Osteoblast (primary cell): ENCODE measurements around the gene CCDC102B. TPM values are rescaled to one million over a fixed set of nuclear protein-coding genes. Genes with fewer than 3 reads are reported as not detected.

Experiments used
- DNase-seq: peaks from one replicate; pipeline ENCODE4 v3.0.0; 2011; ENCODE audit warnings: low spot score, mixed read lengths; ENCODE audit not compliant: insufficient read length; ENCODE audit errors: missing footprints
- H2AFZ ChIP-seq: 2 replicates; pipeline ENCODE4 v1.6.0; 2011; ENCODE audit warnings: mild to moderate bottlenecking, low read length
- H3K27ac ChIP-seq: 2 replicates; pipeline ENCODE4 v1.5.1; 2011; ENCODE audit warnings: mild to moderate bottlenecking, low read depth, low read length, moderate library complexity
- H3K27me3 ChIP-seq: 2 replicates; pipeline ENCODE4 v1.6.0; 2012; ENCODE audit warnings: mild to moderate bottlenecking, control low read depth, inconsistent platforms, low read length, moderate library complexity; ENCODE audit not compliant: insufficient read depth
- H3K36me3 ChIP-seq: 2 replicates; pipeline ENCODE4 v1.5.1; 2011; ENCODE audit warnings: mild to moderate bottlenecking, low read length, control low read depth, moderate library complexity; ENCODE audit not compliant: insufficient read depth
- H3K4me1 ChIP-seq: 2 replicates; pipeline ENCODE4 v1.5.1; 2011; ENCODE audit warnings: mild to moderate bottlenecking, low read length, control low read depth, moderate library complexity; ENCODE audit not compliant: insufficient read depth
- H3K4me2 ChIP-seq: 2 replicates; pipeline ENCODE4 v1.6.0; 2011; ENCODE audit warnings: mild to moderate bottlenecking, low read length; ENCODE audit not compliant: insufficient read depth
- H3K4me3 ChIP-seq: fragments of 200-600 bp; sonication (generic); 3 replicates; pipeline ENCODE4 v1.5.1; 2012; ENCODE audit warnings: mild to moderate bottlenecking, low read length, inconsistent platforms; ENCODE audit not compliant: insufficient read depth
- H3K79me2 ChIP-seq: 2 replicates; pipeline ENCODE4 v1.6.0; 2012; ENCODE audit warnings: mild to moderate bottlenecking, low read length, control low read depth, inconsistent platforms; ENCODE audit not compliant: insufficient read depth
- H3K9me3 ChIP-seq: 2 replicates; pipeline ENCODE4 v1.5.1; 2011; ENCODE audit warnings: low read depth, low read length, control low read depth
- H4K20me1 ChIP-seq: 2 replicates; pipeline ENCODE4 v1.6.0; 2012; ENCODE audit warnings: mild to moderate bottlenecking, low read length, control low read depth; ENCODE audit not compliant: insufficient read depth
- CTCF ChIP-seq: IDR thresholded peaks from 2 replicates; pipeline ENCODE4 v1.5.1; 2011; ENCODE audit warnings: mild to moderate bottlenecking, low read depth, low read length, moderate library complexity; ENCODE audit errors: extremely low read depth
- total RNA-seq: library from RNA; depleted of rRNA; stranded (reverse); fragments of >200 nt; gene quantifications from 2 replicates; pipeline ENCODE4 v1.2.3, GENCODE V29; 2012

The CCDC102B gene
- total RNA-seq, 1 donor: 9.4 TPM

DNA sequence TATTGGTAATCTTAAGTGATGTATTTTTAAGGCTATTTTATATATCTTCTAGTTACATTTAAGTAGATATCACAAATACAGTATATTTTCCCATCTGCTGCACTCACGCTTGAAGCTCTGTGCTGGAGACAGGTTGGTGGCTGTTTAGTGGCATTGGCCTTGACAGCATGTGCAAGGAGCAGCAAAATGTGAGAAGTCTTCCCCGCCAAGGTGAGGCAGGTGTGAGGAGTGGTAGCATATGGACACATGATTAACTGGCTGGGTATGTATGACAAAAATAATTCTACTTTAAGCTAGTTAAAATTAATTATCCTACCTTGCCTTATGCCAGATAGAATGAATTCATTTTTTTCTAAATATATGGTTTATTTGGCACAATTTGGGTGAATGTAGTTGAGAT, 117.2 kb downstream of the CCDC102B start:
- TF ChIP-seq CTCF: no peak
- H3K79me2 ChIP-seq: no peaks in the 10 kb centered on the region
- H3K9me3 ChIP-seq: no peaks in the 10 kb centered on the region
- H3K4me1 ChIP-seq: no peaks in the 10 kb centered on the region
- H2AFZ ChIP-seq: no peak overlapping the region
- no peak overlapping the region for H3K27ac ChIP-seq
- H3K4me3 ChIP-seq: no peak overlapping the region
- no peak for DNase-seq
- no peaks in the 10 kb centered on the region for H4K20me1 ChIP-seq
- H3K36me3 ChIP-seq: no peaks in the 10 kb centered on the region
- no peaks in the 10 kb centered on the region for H3K27me3 ChIP-seq
- H3K4me2 ChIP-seq: no peak overlapping the region

GRCh38 chr18:68916734-68917133, 118.9 kb downstream of the CCDC102B start:
- Histone ChIP-seq H3K27me3 (no peaks in the 10 kb centered on the region), H3K27ac (no peak overlapping the region), H3K9me3 (no peaks in the 10 kb centered on the region), H3K36me3 (no peaks in the 10 kb centered on the region), H3K79me2 (no peaks in the 10 kb centered on the region), H2AFZ (no peak overlapping the region), H3K4me3 (no peak overlapping the region), H4K20me1 (no peaks in the 10 kb centered on the region), H3K4me1 (no peaks in the 10 kb centered on the region), H3K4me2 (no peak overlapping the region)
- no peak for TF ChIP-seq CTCF
- peak; percentile 15 for DNase-seq

DNA sequence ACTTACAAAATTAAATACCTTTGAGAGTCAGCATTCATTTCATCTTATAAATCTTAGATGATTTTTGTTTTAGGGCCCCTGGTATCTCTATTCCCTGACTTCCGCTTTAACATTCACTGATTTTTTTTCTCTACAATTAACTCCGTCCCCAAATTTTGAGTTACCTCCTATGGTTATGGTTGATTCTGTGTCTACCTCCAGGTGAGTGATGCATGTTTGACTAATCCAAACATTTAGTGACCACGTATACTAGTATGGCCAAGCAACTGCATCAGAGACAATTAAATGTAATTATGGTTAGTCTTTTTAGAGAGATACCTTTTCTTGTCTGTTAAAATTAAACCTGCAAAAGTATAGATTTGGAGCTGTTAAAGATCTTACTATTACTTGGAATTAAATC, 120.3 kb downstream of the CCDC102B start:
- no peak overlapping the region for H3K4me2 ChIP-seq
- H3K27ac ChIP-seq: no peak overlapping the region
- no peak for TF ChIP-seq CTCF
- no peaks in the 10 kb centered on the region for H3K79me2 ChIP-seq
- no peaks in the 10 kb centered on the region for H3K9me3 ChIP-seq
- H3K4me3 ChIP-seq: no peak overlapping the region
- H2AFZ ChIP-seq: no peak overlapping the region
- no peaks in the 10 kb centered on the region for H4K20me1 ChIP-seq
- H3K4me1 ChIP-seq: no peaks in the 10 kb centered on the region
- no peak for DNase-seq
- no peaks in the 10 kb centered on the region for H3K27me3 ChIP-seq
- H3K36me3 ChIP-seq: no peaks in the 10 kb centered on the region

DNA sequence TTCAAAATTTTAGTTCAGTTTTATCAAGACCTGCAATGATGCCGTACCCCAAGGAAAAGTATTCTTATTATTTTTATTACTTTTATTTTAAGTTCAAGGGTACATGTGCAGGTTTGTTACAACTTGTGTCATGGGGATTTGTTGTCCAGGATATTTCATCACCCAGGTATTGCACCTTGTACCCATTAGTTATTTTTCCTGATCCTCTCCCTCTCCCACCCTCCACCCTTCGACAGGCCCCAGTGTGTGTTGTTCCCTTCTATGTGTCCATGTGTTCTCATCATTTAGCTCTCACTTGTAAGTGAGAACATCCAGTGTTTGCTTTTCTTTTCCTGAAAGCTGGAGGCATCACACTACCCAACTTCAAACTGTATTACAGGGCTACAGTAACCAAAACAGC, 122.0 kb downstream of the CCDC102B start:
- H2AFZ ChIP-seq: no peak overlapping the region
- no peak overlapping the region for H3K4me2 ChIP-seq
- DNase-seq: no peak
- H3K27ac ChIP-seq: no peak overlapping the region
- no peaks in the 10 kb centered on the region for H3K9me3 ChIP-seq
- no peaks in the 10 kb centered on the region for H3K79me2 ChIP-seq
- no peak for TF ChIP-seq CTCF
- H3K36me3 ChIP-seq: no peaks in the 10 kb centered on the region
- no peaks in the 10 kb centered on the region for H4K20me1 ChIP-seq
- H3K27me3 ChIP-seq: no peaks in the 10 kb centered on the region
- no peak overlapping the region for H3K4me3 ChIP-seq
- no peaks in the 10 kb centered on the region for H3K4me1 ChIP-seq
